C4-2B (cell line): Measurements from ENCODE around the gene MLXIP.

Experiments
- CTCF ChIP-seq: fragments of 450-650 bp; conservative IDR thresholded peaks from 2 replicates; pipeline ENCODE4 v1.5.1; 2017; ENCODE audit warnings: mild to moderate bottlenecking
- ZFX ChIP-seq: fragments of 450-650 bp; IDR thresholded peaks from 2 replicates; pipeline ENCODE4 v1.6.1; 2017

- TF ChIP-seq CTCF (no peak), ZFX (no peak)
Observed at GRCh38 chr12:122128481-122128880, 49.9 kb downstream of the MLXIP start.
